Type B pancreatic cell (in vitro differentiated cells): ENCODE measurements around the gene SLC25A1. TPM values are rescaled to one million over a fixed set of nuclear protein-coding genes. Genes with fewer than 3 reads are reported as not detected.
A peak's percentile ranks its signal among the peaks of the same experiment; 100 is the strongest.
"Not testable (repeated sequence)": the region's sequence is repeated elsewhere in the genome, so short reads cannot be mapped to it uniquely, and the experiment has no call there.

ENCODE experiments used
- DNase-seq: peaks from one replicate; pipeline ENCODE4 v3.0.0; 2021; ENCODE audit warnings: mixed read lengths; ENCODE audit not compliant: unreplicated experiment; ENCODE audit errors: extremely low spot score
- H3K27ac Mint-ChIP-seq: 2 replicates; pipeline ENCODE4 v1.8.0; 2021; ENCODE audit warnings: mild to moderate bottlenecking, mixed read lengths
- H3K27me3 Mint-ChIP-seq: 2 replicates; pipeline ENCODE4 v1.8.0; 2021; ENCODE audit warnings: mixed read lengths
- H3K36me3 Mint-ChIP-seq: 2 replicates; pipeline ENCODE4 v1.8.0; 2021; ENCODE audit warnings: mixed read lengths
- H3K4me1 Mint-ChIP-seq: one replicate; pipeline ENCODE4 v1.8.0; 2021; ENCODE audit warnings: mixed read lengths; ENCODE audit not compliant: unreplicated experiment
- H3K4me3 Mint-ChIP-seq: 2 replicates; pipeline ENCODE4 v1.8.0; 2021; ENCODE audit warnings: mild to moderate bottlenecking, mixed read lengths
- H3K9me3 Mint-ChIP-seq: 2 replicates; pipeline ENCODE4 v1.8.0; 2021; ENCODE audit warnings: mixed read lengths
- CTCF ChIP-seq: fragments of 200-600 bp; sonication (generic); conservative IDR thresholded peaks from 2 replicates; pipeline ENCODE4 v1.5.0; 2021; ENCODE audit warnings: antibody characterized with exemption, mild to moderate bottlenecking
- total RNA-seq: library from RNA; stranded (reverse); gene quantifications from 2 replicates; pipeline ENCODE4 v1.2.1, GENCODE V29; 2021; ENCODE audit warnings: low replicate concordance

SLC25A1 gene
- total RNA-seq, 1 donor from 2014 or later = 94.4 TPM

GRCh38 chr22:19166421-19166820, 12.1 kb downstream of the SLC25A1 start:
- no peaks in the 10 kb centered on the region for H3K36me3 Mint-ChIP-seq
- DNase-seq = no peak
- no peak overlapping the region for H3K27ac Mint-ChIP-seq
- no peaks in the 10 kb centered on the region for H3K9me3 Mint-ChIP-seq
- TF ChIP-seq CTCF = no peak
- H3K4me1 Mint-ChIP-seq = no peaks in the 10 kb centered on the region
- peaks cover 70% of the 10 kb centered on the region for H3K27me3 Mint-ChIP-seq
- H3K4me3 Mint-ChIP-seq = no peak overlapping the region

- peaks cover 68% of the 10 kb centered on the region for H3K27me3 Mint-ChIP-seq
- DNase-seq = no peak
- H3K4me1 Mint-ChIP-seq = no peaks in the 10 kb centered on the region
- TF ChIP-seq CTCF = no peak
- no peaks in the 10 kb centered on the region for H3K9me3 Mint-ChIP-seq
- no peaks in the 10 kb centered on the region for H3K36me3 Mint-ChIP-seq
- no peak overlapping the region for H3K27ac Mint-ChIP-seq
- H3K4me3 Mint-ChIP-seq = no peak overlapping the region
Measured at GRCh38 chr22:19164425-19164824, 14.1 kb downstream of the SLC25A1 start.

- H3K9me3 Mint-ChIP-seq, H3K36me3 Mint-ChIP-seq, H3K27ac Mint-ChIP-seq, H3K4me3 Mint-ChIP-seq, DNase-seq, H3K4me1 Mint-ChIP-seq: not testable (repeated sequence)
- H3K27me3 Mint-ChIP-seq = peaks cover 53% of the 10 kb centered on the region
Measured at GRCh38 chr22:19158649-19159048, 19.9 kb downstream of the SLC25A1 start.

- not testable (repeated sequence) for H3K27ac Mint-ChIP-seq
- H3K27me3 Mint-ChIP-seq = peaks cover 62% of the 10 kb centered on the region
Measured at GRCh38 chr22:19156109-19156508, 22.4 kb downstream of the SLC25A1 start.

GRCh38 chr22:19152942-19153883, 25.3 kb downstream of the SLC25A1 start:
- H3K4me3 Mint-ChIP-seq = no peak overlapping the region
- no peaks in the 10 kb centered on the region for H3K9me3 Mint-ChIP-seq
- peaks cover 6% of the 10 kb centered on the region for H3K36me3 Mint-ChIP-seq
- TF ChIP-seq CTCF = no peak
- H3K4me1 Mint-ChIP-seq = peaks cover 4% of the 10 kb centered on the region
- no peak for DNase-seq
- H3K27me3 Mint-ChIP-seq = peaks cover 56% of the 10 kb centered on the region
- no peak overlapping the region for H3K27ac Mint-ChIP-seq

More at GRCh38 chr22:19156109-19156508, 22.4 kb downstream of the SLC25A1 start:
- H3K36me3 Mint-ChIP-seq, DNase-seq, H3K4me3 Mint-ChIP-seq, H3K9me3 Mint-ChIP-seq, H3K4me1 Mint-ChIP-seq: not testable (repeated sequence)

- peaks cover 70% of the 10 kb centered on the region for H3K27me3 Mint-ChIP-seq
- peaks cover 6% of the 10 kb centered on the region for H3K36me3 Mint-ChIP-seq
- H3K4me1 Mint-ChIP-seq = peaks cover 4% of the 10 kb centered on the region
- no peak overlapping the region for H3K27ac Mint-ChIP-seq
- DNase-seq = no peak
- no peak for TF ChIP-seq CTCF
- H3K9me3 Mint-ChIP-seq = no peaks in the 10 kb centered on the region
- peak overlapping the region; percentile 76 for H3K4me3 Mint-ChIP-seq
Measured at GRCh38 chr22:19151329-19152191, 27.0 kb downstream of the SLC25A1 start.
